SK-N-SH treated with all-trans-retinoic acid at 6 μM for 48 hours (cell line): ENCODE results near the gene UBXN2A.

Experiments used
- CSDC2 ChIP-seq: fragments of 250-450 bp; sonication (Bioruptor Pico); IDR thresholded peaks from 2 replicates; pipeline ENCODE4 v1.5.0; 2020; ENCODE audit warnings: mild to moderate bottlenecking, moderate library complexity
- OSR1 ChIP-seq: fragments of 250-450 bp; sonication (Bioruptor Pico); IDR thresholded peaks from 2 replicates; pipeline ENCODE4 v1.8.0; 2022; ENCODE audit warnings: moderate library complexity, mild to moderate bottlenecking, inconsistent platforms
- PPARA ChIP-seq: fragments of 250-450 bp; sonication (Bioruptor Pico); IDR thresholded peaks from 2 replicates; pipeline ENCODE4 v1.5.0; 2020; ENCODE audit warnings: mild to moderate bottlenecking, borderline replicate concordance

GRCh38 chr2:23940718-23941620, 706 bp downstream of the UBXN2A start:
- TF ChIP-seq PPARA (CRISPR knock-in tag), result no peak
- TF ChIP-seq CSDC2 (CRISPR knock-in tag), result no peak
- TF ChIP-seq OSR1 (CRISPR knock-in tag), result no peak
